OCI-LY3 (cell line): Measurements from ENCODE around the gene SEMA6D.

Experiments used
- CTCF ChIP-seq: fragments of 200-600, 300-600 bp; sonication (generic); IDR thresholded peaks from 2 replicates; pipeline ENCODE4 v1.5.1; 2014; ENCODE audit warnings: antibody characterized with exemption, low read length, low read depth
- EZH2phosphoT487 ChIP-seq: fragments of 200-600 bp; shearing (Covaris generic); IDR thresholded peaks from 2 replicates; pipeline ENCODE4 v1.6.1; 2018; ENCODE audit warnings: antibody characterized with exemption, mixed run types, low read depth

- TF ChIP-seq CTCF (no peak), EZH2phosphoT487 (no peak)
These were observed 77.1 kb downstream of the SEMA6D start for GRCh38 chr15:47794252-47794914.
